Neural progenitor cell (in vitro differentiated cells): ENCODE measurements around the gene LRRC46.

ENCODE experiments used
- CTCF ChIP-seq: fragments of 200-600 bp; sonication (generic); IDR thresholded peaks from 2 replicates; pipeline ENCODE4 v1.5.1; 2017; ENCODE audit warnings: antibody characterized with exemption, mild to moderate bottlenecking
- EZH2 ChIP-seq: fragments of 200-600 bp; sonication (generic); IDR thresholded peaks from 2 replicates; pipeline ENCODE4 v1.6.1; 2017; ENCODE audit warnings: antibody characterized with exemption, mild to moderate bottlenecking, moderate library complexity

- TF ChIP-seq CTCF (no peak), EZH2 (no peak)
Observed at GRCh38 chr17:47830396-47831002, 971 bp upstream of the LRRC46 start.
